ENCODE measurements around the gene SWAP70. TPM values are rescaled to one million over a fixed set of nuclear protein-coding genes. Genes with fewer than 3 reads are reported as not detected.
A peak's percentile ranks its signal among the peaks of the same experiment; 100 is the strongest.

Gene SWAP70
- total RNA-seq, 2 donors from 2014 or later: 28.8 to 30.7 TPM

GRCh38 chr11:9688716-9689511, 25.0 kb downstream of the SWAP70 start:
- Histone ChIP-seq H3K27ac (ENCODE audit: low read depth, low read length) (peak overlapping the region; percentile 12), H3K4me3 (ENCODE audit: low read length) (no peak overlapping the region), H3K9me3 (ENCODE audit: control insufficient read depth, low read length) (no peaks in the 10 kb centered on the region), H3K9ac (ENCODE audit: extremely low read depth, low read length, poor library complexity, severe bottlenecking) (no peak overlapping the region), H3K27me3 (ENCODE audit: control insufficient read depth, insufficient read depth, low read length, poor library complexity, severe bottlenecking) (no peaks in the 10 kb centered on the region), H3K4me1 (ENCODE audit: control insufficient read depth, insufficient read depth, low read length) (no peaks in the 10 kb centered on the region), H3K36me3 (ENCODE audit: control insufficient read depth, insufficient read depth, low read length) (peaks cover 9% of the 10 kb centered on the region)
- 59 to 81% methylated on average over 4 to 7 of the region's 7 CpGs for WGBS, 2 experiments (ENCODE audit: insufficient coverage in 1 of 2, insufficient read length in 1 of 2)
- no peaks in the 10 kb centered on the region for H3K36me3 Mint-ChIP-seq (ENCODE audit: low read depth)
- no peak overlapping the region for H3K4me3 Mint-ChIP-seq
- no peaks in the 10 kb centered on the region for H3K9me3 Mint-ChIP-seq
- TF ChIP-seq CTCF (conservative IDR thresholded peaks at IDR 0.05): no peak
- no peaks in the 10 kb centered on the region for H3K27me3 Mint-ChIP-seq (ENCODE audit: insufficient read depth)
- DNase-seq: no peak
- peaks cover 3% of the 10 kb centered on the region for H3K4me1 Mint-ChIP-seq
- H3K27ac Mint-ChIP-seq: no peak overlapping the region

GRCh38 chr11:9689721-9690120, 25.8 kb downstream of the SWAP70 start:
- Histone ChIP-seq H3K9me3 (ENCODE audit: control insufficient read depth, low read length) (peaks cover 3% of the 10 kb centered on the region), H3K27ac (ENCODE audit: low read depth, low read length) (no peak overlapping the region), H3K27me3 (ENCODE audit: control insufficient read depth, insufficient read depth, low read length, poor library complexity, severe bottlenecking) (no peaks in the 10 kb centered on the region), H3K4me3 (ENCODE audit: low read length) (no peak overlapping the region), H3K9ac (ENCODE audit: extremely low read depth, low read length, poor library complexity, severe bottlenecking) (no peak overlapping the region), H3K4me1 (ENCODE audit: control insufficient read depth, insufficient read depth, low read length) (no peaks in the 10 kb centered on the region), H3K36me3 (ENCODE audit: control insufficient read depth, insufficient read depth, low read length) (peaks cover 9% of the 10 kb centered on the region)
- Mint-ChIP-seq H3K27me3 (ENCODE audit: insufficient read depth) (no peaks in the 10 kb centered on the region), H3K4me3 (no peak overlapping the region), H3K27ac (no peak overlapping the region), H3K36me3 (ENCODE audit: low read depth) (peaks cover 6% of the 10 kb centered on the region), H3K4me1 (peaks cover 3% of the 10 kb centered on the region), H3K9me3 (no peaks in the 10 kb centered on the region)
- no peak for DNase-seq
- no peak for TF ChIP-seq CTCF (conservative IDR thresholded peaks at IDR 0.05)
- WGBS, 2 experiments (ENCODE audit: insufficient coverage in 1 of 2, insufficient read length in 1 of 2): 95 to 100% methylated on average over 4 of the region's 5 CpGs

- no peak for DNase-seq
- H3K36me3 ChIP-seq (ENCODE audit: control insufficient read depth, insufficient read depth, low read length): peaks cover 24% of the 10 kb centered on the region
- no peak for TF ChIP-seq CTCF (conservative IDR thresholded peaks at IDR 0.05)
- peaks cover 6% of the 10 kb centered on the region for H3K9me3 Mint-ChIP-seq
- H3K4me3 Mint-ChIP-seq: no peak overlapping the region
- H3K4me1 ChIP-seq (ENCODE audit: control insufficient read depth, insufficient read depth, low read length): no peaks in the 10 kb centered on the region
- H3K27me3 Mint-ChIP-seq (ENCODE audit: insufficient read depth): no peaks in the 10 kb centered on the region
- no peak overlapping the region for H3K9ac ChIP-seq (ENCODE audit: extremely low read depth, low read length, poor library complexity, severe bottlenecking)
- no peaks in the 10 kb centered on the region for H3K27me3 ChIP-seq (ENCODE audit: control insufficient read depth, insufficient read depth, low read length, poor library complexity, severe bottlenecking)
- peaks cover 9% of the 10 kb centered on the region for H3K9me3 ChIP-seq (ENCODE audit: control insufficient read depth, low read length)
- peaks cover 3% of the 10 kb centered on the region for H3K4me1 Mint-ChIP-seq
- no peak overlapping the region for H3K27ac ChIP-seq (ENCODE audit: low read depth, low read length)
- no peak overlapping the region for H3K4me3 ChIP-seq (ENCODE audit: low read length)
- H3K27ac Mint-ChIP-seq: no peak overlapping the region
- H3K36me3 Mint-ChIP-seq (ENCODE audit: low read depth): peaks cover 22% of the 10 kb centered on the region
Measured at GRCh38 chr11:9691865-9692264, 28.0 kb downstream of the SWAP70 start.
